Parathyroid adenoma (tissue), 2 donors: ENCODE measurements around the gene CEP72.
"Not testable (repeated sequence)": the region's sequence is repeated elsewhere in the genome, so short reads cannot be mapped to it uniquely, and the experiment has no call there.

ENCODE experiments used
- H2AFZ ChIP-seq: fragments of 300-600 bp; sonication (generic); one replicate; pipeline ENCODE4 v1.7.0; 2017; ENCODE audit warnings: antibody characterized with exemption, mild to moderate bottlenecking
- H3K27ac ChIP-seq: fragments of 300-600 bp; sonication (generic); one replicate; pipeline ENCODE4 v1.7.0; 2017
- H3K27me3 ChIP-seq: fragments of 300-600 bp; sonication (generic); one replicate; pipeline ENCODE4 v1.7.0; 2017; ENCODE audit warnings: low read length; ENCODE audit not compliant: control insufficient read depth, insufficient read depth
- H3K36me3 ChIP-seq: fragments of 300-600 bp; sonication (generic); one replicate; pipeline ENCODE4 v1.7.0; 2017; ENCODE audit warnings: low read length; ENCODE audit not compliant: control insufficient read depth, insufficient read depth
- H3K4me1 ChIP-seq: fragments of 300-600 bp; sonication (generic); one replicate; pipeline ENCODE4 v1.7.0; 2017; ENCODE audit warnings: control low read depth
- H3K4me2 ChIP-seq: fragments of 300-600 bp; sonication (generic); one replicate; pipeline ENCODE4 v1.7.0; 2017; ENCODE audit warnings: low read length
- H3K4me3 ChIP-seq: fragments of 300-600 bp; sonication (generic); one replicate; pipeline ENCODE4 v1.7.0; 2017; ENCODE audit warnings: low read depth, low read length
- H3K79me2 ChIP-seq: fragments of 300-600 bp; sonication (generic); one replicate; pipeline ENCODE4 v1.7.0; 2017; ENCODE audit warnings: control low read depth
- H3K9ac ChIP-seq: fragments of 300-600 bp; sonication (generic); one replicate; pipeline ENCODE4 v1.7.0; 2017; ENCODE audit warnings: mild to moderate bottlenecking
- H3K9me3 ChIP-seq: fragments of 300-600 bp; sonication (generic); one replicate; pipeline ENCODE4 v1.7.0; 2017; ENCODE audit warnings: low read length; ENCODE audit not compliant: control insufficient read depth
- TF ChIP-seq, protein P1 (sequence below): fragments of 300-600 bp; sonication (generic); IDR thresholded peaks from one replicate; pipeline ENCODE4 v1.7.0; 2017; ENCODE audit warnings: antibody characterized with exemption, mild to moderate bottlenecking
- donor health status: primary hyperparathyroidism.

Gene CEP72

DNA sequence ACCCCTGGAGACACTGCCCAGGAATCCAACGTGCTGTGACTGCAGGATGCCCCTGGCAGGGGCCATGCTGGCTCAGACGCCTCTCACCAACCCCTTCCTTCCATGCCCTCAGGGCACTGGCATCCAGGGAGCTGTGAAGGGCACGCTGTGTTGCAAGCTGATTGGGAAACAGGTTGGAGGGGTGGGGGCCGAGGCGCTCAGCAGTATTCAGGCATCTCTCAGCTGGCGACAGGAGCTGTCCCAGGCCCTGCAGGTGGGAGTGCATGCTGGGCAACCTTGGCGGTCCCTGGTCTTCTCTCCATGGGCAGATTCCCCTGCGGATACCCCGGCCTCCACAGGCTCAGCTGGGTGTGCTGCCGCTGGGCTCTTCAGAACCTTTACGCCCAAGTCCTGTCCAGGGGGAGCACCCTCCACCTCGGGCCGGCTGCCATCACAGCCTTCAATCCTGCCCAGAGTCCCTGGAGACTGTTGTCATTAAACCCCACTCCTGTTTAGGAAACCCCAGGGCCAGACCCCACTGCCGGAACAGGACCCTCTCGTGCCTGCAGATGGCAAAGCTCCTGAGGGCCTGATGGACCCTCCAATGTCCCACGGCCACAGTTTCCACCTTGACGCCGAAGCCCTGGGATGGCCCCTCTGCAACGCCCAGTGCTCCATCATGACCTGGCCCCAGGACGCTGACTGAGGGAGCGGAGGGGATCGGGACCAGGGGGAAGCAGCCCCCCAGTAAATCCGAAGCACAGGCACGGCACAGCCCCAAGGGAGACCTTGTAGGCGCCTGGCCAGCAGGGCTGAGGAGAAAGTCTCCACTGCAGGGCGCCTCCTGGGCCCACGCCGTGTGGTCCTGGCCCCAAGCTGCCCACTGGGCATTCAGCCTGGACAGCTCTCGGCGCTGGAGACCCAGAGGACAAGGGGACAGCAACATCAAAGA lies 71.7 kb downstream of the CEP72 start:
- no peaks in the 10 kb centered on the region for H3K4me1 ChIP-seq

DNA sequence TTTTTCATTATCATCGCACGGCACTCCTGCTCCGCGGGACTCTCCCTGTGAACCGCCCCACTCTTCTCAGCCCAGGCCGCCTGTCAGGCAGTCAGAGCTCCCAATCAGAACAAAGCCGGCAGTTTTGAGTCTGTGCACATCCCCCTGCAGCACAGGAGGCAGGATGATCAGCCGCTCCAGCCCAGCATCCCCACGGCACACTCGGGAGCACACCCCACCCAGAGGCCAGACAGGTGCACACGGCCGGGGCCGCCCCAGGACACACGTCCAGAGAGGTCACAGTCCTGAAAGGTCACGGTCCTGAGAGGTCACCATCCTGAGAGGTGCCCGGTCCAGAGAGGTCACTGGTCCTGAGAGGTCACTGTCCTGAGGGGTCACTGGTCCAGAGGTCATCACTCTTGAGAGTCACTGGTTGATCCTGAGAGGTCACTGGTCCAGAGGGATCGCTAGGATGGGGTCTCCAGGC lies 72.6 kb downstream of the CEP72 start:
- TF ChIP-seq, protein P1, sequence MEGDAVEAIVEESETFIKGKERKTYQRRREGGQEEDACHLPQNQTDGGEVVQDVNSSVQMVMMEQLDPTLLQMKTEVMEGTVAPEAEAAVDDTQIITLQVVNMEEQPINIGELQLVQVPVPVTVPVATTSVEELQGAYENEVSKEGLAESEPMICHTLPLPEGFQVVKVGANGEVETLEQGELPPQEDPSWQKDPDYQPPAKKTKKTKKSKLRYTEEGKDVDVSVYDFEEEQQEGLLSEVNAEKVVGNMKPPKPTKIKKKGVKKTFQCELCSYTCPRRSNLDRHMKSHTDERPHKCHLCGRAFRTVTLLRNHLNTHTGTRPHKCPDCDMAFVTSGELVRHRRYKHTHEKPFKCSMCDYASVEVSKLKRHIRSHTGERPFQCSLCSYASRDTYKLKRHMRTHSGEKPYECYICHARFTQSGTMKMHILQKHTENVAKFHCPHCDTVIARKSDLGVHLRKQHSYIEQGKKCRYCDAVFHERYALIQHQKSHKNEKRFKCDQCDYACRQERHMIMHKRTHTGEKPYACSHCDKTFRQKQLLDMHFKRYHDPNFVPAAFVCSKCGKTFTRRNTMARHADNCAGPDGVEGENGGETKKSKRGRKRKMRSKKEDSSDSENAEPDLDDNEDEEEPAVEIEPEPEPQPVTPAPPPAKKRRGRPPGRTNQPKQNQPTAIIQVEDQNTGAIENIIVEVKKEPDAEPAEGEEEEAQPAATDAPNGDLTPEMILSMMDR = no peak
- no peaks in the 10 kb centered on the region for H3K27me3 ChIP-seq
- no peaks in the 10 kb centered on the region for H3K36me3 ChIP-seq
- no peak overlapping the region for H2AFZ ChIP-seq
- H3K9ac ChIP-seq = no peak overlapping the region
- no peaks in the 10 kb centered on the region for H3K4me1 ChIP-seq
- no peak overlapping the region for H3K4me3 ChIP-seq
- no peak overlapping the region for H3K27ac ChIP-seq
- H3K79me2 ChIP-seq = no peaks in the 10 kb centered on the region
- no peaks in the 10 kb centered on the region for H3K9me3 ChIP-seq
- H3K4me2 ChIP-seq = no peak overlapping the region

More for the DNA sequence above, 71.7 kb downstream of the CEP72 start:
- Histone ChIP-seq H3K27ac (no peak overlapping the region), H3K4me3 (no peak overlapping the region), H2AFZ (no peak overlapping the region), H3K4me2 (no peak overlapping the region), H3K36me3 (no peaks in the 10 kb centered on the region), H3K9me3 (no peaks in the 10 kb centered on the region), H3K27me3 (no peaks in the 10 kb centered on the region), H3K9ac (no peak overlapping the region), H3K79me2 (no peaks in the 10 kb centered on the region)
- TF ChIP-seq, protein P1 = no peak

DNA sequence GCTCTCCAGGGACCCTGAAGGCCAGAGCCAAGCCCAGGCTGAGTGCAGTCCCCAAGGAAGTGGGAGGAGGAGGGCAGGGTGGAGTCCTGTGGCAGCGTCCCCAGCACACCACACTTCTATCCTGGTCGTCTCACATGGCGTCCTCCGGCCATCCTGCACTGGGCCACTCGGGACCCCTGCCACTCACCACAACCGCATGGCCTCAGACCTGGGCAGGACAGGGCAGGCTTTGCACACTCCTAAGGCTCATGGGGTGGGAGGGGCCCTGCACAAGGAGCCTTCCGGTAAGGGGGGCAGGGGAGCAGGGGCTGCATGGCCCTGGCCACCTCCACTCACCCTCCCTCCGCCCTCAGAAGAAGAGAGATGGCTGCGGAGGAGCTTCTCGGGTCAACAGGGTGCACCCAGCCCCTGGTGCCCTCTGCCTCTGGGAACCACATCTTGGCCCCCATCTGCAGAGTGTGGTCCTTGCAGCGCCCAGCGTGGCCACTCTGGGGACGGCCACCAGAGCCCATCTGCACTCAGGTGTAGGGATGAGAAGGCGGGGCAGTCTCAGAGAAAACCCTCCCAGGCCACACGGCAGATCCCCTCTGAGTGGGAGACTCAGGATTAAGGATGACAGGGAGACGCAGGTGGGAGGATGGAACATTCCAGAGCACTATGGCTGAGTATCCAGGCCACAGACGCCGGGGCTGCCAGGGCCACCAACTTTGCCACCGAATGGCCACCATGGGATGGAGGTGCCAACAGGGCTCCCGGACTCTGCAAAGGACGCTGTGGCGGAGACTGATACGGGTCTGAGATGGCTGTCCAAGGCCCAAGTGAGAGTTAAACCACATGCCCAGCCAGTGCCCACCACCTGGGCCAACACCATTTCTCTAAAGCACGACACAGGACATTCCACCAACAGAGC lies 73.4 kb downstream of the CEP72 start:
- H3K4me3 ChIP-seq = no peak overlapping the region
- H3K9ac ChIP-seq = no peak overlapping the region
- no peaks in the 10 kb centered on the region for H3K36me3 ChIP-seq
- no peaks in the 10 kb centered on the region for H3K4me1 ChIP-seq
- TF ChIP-seq, protein P1 = no peak
- H3K9me3 ChIP-seq = no peaks in the 10 kb centered on the region
- no peak overlapping the region for H2AFZ ChIP-seq
- H3K79me2 ChIP-seq = no peaks in the 10 kb centered on the region
- H3K27me3 ChIP-seq = no peaks in the 10 kb centered on the region
- H3K27ac ChIP-seq = no peak overlapping the region
- no peak overlapping the region for H3K4me2 ChIP-seq

DNA sequence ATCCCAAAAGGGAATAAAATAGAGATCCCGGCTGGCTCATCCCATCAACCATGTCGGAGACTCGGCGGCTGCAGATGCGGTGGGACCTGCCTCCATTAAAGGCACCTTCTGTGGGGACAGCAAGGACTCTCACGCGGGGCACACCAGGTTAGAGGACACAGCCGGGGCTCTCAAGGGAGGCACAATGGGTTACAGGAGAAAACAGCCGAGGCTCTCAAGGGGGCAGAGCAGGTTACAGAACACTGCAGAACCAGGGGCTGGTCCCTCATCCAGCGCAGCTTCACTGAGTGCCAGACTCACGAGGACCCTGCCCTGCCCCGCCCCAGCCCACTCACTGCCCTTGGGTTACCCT lies 74.0 kb downstream of the CEP72 start:
- H3K4me3 ChIP-seq, H3K27ac ChIP-seq, H3K4me1 ChIP-seq, H3K79me2 ChIP-seq, H2AFZ ChIP-seq, H3K27me3 ChIP-seq, H3K9ac ChIP-seq, H3K36me3 ChIP-seq, H3K9me3 ChIP-seq, H3K4me2 ChIP-seq: not testable (repeated sequence)

DNA sequence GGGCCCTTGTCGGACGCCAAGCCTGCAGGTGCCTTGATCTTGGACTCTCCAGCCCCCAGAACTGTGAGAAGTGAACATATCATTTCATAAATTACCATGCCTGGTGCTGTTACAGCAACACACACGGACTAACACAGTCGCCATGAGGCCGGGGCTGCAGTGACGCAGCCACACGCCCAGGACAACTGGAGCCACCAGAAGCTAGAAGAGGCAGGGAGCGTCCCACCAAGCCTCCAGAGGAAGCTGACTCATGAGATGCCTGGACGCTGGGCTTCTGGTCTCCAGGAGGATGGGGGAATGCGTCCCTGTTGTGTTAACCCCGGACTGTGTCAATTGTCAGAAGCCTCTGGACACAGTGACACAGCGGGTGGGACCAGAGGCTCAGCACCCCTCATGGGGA lies 74.8 kb downstream of the CEP72 start:
- H3K4me1 ChIP-seq, H3K27me3 ChIP-seq, H3K36me3 ChIP-seq, H3K4me2 ChIP-seq, H3K79me2 ChIP-seq, H3K27ac ChIP-seq, H3K9ac ChIP-seq, H2AFZ ChIP-seq, H3K9me3 ChIP-seq, H3K4me3 ChIP-seq: not testable (repeated sequence)

DNA sequence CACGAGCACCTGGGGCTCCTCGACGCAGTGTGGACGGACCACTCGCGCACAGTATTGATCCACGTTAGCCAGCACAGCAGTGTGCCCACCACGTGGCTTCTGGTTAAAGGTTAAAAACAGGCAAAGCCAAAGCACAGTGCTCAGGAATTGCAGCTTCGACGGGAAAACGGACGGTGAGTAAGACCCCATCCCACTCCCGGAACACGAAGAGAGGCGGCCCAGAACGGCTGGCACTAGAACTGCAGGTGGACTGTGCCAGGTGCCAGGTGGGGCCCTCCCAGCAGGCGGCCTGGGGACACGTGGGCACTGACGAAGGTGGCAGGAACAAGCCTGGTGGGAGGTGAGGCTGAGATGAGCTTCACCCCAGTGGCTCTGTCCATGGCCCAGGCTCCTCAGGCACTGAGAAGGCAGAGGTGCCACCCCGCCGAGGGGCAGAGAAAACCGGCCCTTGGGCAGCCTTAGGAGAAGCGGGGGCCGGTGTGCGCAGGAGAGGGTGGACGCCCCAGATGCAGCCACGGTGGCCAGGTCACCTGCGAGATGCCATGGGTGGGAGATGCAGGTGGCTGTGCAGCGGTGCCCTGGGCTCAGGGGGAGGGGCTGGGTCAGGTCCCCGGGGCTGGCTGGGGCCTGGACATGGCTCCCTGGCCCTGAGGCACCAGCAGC lies 76.3 kb downstream of the CEP72 start:
- not testable (repeated sequence) for H3K4me3 ChIP-seq, H2AFZ ChIP-seq, H3K27ac ChIP-seq, H3K27me3 ChIP-seq, H3K4me2 ChIP-seq, H3K4me1 ChIP-seq, H3K36me3 ChIP-seq, H3K9ac ChIP-seq, H3K79me2 ChIP-seq, H3K9me3 ChIP-seq

DNA sequence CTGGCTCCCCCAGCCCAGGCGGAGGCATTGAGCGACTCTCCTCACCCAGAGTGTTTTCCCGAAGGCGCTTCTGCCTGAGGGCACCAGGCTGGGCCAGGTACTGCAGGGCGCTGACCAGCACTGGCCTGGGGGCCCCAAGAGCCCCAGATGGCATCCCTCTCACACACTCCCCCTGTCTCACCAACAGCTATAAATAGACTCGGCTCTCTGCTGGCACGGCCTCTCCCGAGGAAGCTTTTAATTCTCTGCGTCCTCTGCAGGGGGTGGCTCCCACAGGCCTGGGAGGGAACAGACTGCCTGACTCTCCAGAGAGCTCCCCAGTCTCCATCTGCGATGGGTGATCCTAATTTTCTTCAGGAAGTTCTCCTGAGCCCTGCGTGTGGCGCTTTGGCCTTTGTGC lies 78.2 kb downstream of the CEP72 start:
- H3K9me3 ChIP-seq, H3K4me2 ChIP-seq, H3K27ac ChIP-seq, H2AFZ ChIP-seq, H3K4me3 ChIP-seq, H3K27me3 ChIP-seq, H3K9ac ChIP-seq, H3K4me1 ChIP-seq, H3K36me3 ChIP-seq, H3K79me2 ChIP-seq: not testable (repeated sequence)

DNA sequence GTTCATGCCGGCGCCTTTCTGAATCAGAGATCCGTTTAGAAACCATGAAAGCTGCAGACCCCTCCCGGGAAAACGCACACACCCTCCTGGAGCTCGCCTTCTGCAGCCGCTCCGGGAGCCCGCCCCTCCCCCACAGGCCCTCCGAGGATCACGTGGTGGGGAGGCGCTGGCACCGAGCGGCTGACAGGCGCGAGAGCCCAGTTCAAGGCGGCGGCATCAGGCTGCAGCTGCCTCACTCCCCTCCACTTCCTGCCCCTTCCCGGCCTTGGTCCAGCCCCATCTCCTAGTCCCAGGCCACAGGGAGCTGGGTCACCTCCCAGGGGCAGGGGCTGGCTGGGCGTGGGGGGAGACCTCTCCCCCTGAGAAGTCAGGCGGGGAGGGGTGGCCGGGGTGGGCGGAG lies 78.9 kb downstream of the CEP72 start:
- not testable (repeated sequence) for H3K79me2 ChIP-seq, H3K36me3 ChIP-seq, H3K4me1 ChIP-seq, H3K27ac ChIP-seq, H2AFZ ChIP-seq, H3K9ac ChIP-seq, H3K27me3 ChIP-seq, H3K4me2 ChIP-seq, H3K9me3 ChIP-seq, H3K4me3 ChIP-seq
